Measurements from ENCODE around the gene WASHC2A.
"Not testable (repeated sequence)": the region's sequence is repeated elsewhere in the genome, so short reads cannot be mapped to it uniquely, and the experiment has no call there.

Gene WASHC2A

DNA sequence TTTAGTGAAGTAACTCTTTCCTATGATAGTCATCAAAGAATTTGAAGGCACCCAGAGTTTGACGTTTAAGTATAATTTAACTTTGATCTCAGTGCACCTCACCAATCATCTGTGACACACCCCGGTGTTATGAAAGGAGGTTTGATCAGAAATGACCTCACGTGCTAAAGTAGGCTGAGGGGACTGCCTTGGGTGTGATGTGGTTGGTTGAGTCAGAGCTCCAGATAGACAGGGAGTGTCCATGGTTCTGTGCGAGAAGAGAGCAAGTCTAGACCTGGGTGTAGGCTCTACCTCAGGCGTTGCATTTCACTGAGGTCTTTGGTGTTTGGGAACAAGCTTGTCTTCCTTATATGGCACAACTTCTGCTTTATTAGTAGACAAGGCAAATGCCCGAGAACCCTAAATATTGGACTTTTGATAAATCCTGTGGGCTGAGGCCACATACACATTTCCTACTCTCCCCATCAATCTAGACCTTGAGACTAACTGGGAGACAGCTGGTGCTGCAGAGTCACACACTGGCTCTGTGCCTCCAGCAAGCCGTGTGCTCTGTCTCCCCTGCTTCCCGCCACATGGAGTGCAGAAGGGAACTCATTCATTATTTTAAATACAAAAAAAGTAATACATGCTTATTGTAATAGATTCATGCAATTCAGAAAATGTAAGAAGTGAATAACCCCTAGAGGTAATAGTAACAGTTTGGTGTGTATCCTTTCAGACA lies 63.7 kb downstream of the WASHC2A start:
- H3K4ac ChIP-seq (ENCODE audit: low read length): not testable (repeated sequence)

DNA sequence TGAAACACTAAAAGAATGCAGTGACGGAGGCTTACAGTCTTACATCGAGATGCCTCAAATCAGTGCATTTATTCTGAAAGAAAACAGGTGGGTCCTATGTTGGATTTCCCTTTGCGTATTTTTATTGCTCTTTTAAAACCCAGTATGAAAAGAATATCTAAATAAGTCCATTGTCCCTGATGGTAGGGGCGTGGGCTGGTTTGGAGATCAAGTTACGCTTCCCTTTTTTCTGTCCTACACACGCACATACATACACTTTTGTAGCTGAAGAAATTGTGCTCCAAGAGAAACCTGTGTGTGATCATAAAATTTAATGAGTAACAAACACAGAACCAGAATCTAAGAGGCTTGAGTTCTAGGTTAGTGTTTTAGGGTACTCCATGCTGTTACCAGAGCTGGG lies 64.6 kb downstream of the WASHC2A start:
- not testable (repeated sequence) for H2BK120ac ChIP-seq (ENCODE audit: low read depth, low read length); H3K4ac ChIP-seq (ENCODE audit: low read length); H3K18ac ChIP-seq (ENCODE audit: low read length); H2BK15ac ChIP-seq (ENCODE audit: low read length); H3K9ac ChIP-seq (ENCODE audit: low read depth, low read length, poor library complexity); H3K27me3 ChIP-seq (ENCODE audit: control insufficient read depth in 3 of 3, insufficient read depth in 3 of 3, low read depth in 1 of 3, low read length in 3 of 3); H3K23ac ChIP-seq (ENCODE audit: low read depth, low read length, poor library complexity); H4K91ac ChIP-seq (ENCODE audit: low read depth, low read length, poor library complexity); DNase-seq (ENCODE audit: low spot score); H3K9me3 ChIP-seq (replicated peaks in 1 of 2; ENCODE audit: control insufficient read depth in 2 of 2, insufficient read depth in 1 of 2, low read depth in 1 of 2, low read length in 2 of 2); H3K4me1 ChIP-seq (ENCODE audit: control insufficient read depth in 2 of 2, insufficient read depth in 1 of 2, low read depth in 1 of 2, low read length in 2 of 2); H3K14ac ChIP-seq (ENCODE audit: low read length); H2AK5ac ChIP-seq (ENCODE audit: low read depth, low read length); H3K27ac ChIP-seq (replicated peaks; ENCODE audit: low read length); H4K8ac ChIP-seq (ENCODE audit: low read depth, low read length); H2BK12ac ChIP-seq (ENCODE audit: low read length); H3K79me1 ChIP-seq (ENCODE audit: low read depth, low read length); H3K4me2 ChIP-seq (ENCODE audit: insufficient read depth, low read length, poor library complexity, severe bottlenecking); H2AFZ ChIP-seq (ENCODE audit: low read length); H3K4me3 ChIP-seq (ENCODE audit: low read length in 2 of 2); H2BK5ac ChIP-seq (ENCODE audit: low read length)
- no CpG with 5 or more reads among the region's 6 CpGs for WGBS, 2 donors (ENCODE audit: extremely low coverage in 2 of 2, insufficient read length in 2 of 2, insufficient replicate concordance in 1 of 2)
- H3K36me3 ChIP-seq (replicated peaks in 1 of 2; ENCODE audit: control insufficient read depth in 2 of 2, insufficient read depth in 2 of 2, low read length in 2 of 2): peaks cover 0 to 15% of the 10 kb centered on the region in 2 donors

More for the DNA sequence above, 63.7 kb downstream of the WASHC2A start:
- not testable (repeated sequence) for H4K8ac ChIP-seq (ENCODE audit: low read depth, low read length); H3K18ac ChIP-seq (ENCODE audit: low read length); H2BK120ac ChIP-seq (ENCODE audit: low read depth, low read length); H3K4me2 ChIP-seq (ENCODE audit: insufficient read depth, low read length, poor library complexity, severe bottlenecking); H2BK15ac ChIP-seq (ENCODE audit: low read length); H3K23ac ChIP-seq (ENCODE audit: low read depth, low read length, poor library complexity); H3K4me1 ChIP-seq (ENCODE audit: control insufficient read depth in 2 of 2, insufficient read depth in 1 of 2, low read depth in 1 of 2, low read length in 2 of 2); H3K27ac ChIP-seq (replicated peaks; ENCODE audit: low read length); H2AK5ac ChIP-seq (ENCODE audit: low read depth, low read length); H2BK5ac ChIP-seq (ENCODE audit: low read length); H3K9me3 ChIP-seq (replicated peaks in 1 of 2; ENCODE audit: control insufficient read depth in 2 of 2, insufficient read depth in 1 of 2, low read depth in 1 of 2, low read length in 2 of 2); H3K27me3 ChIP-seq (ENCODE audit: control insufficient read depth in 3 of 3, insufficient read depth in 3 of 3, low read depth in 1 of 3, low read length in 3 of 3); H3K14ac ChIP-seq (ENCODE audit: low read length); H3K79me1 ChIP-seq (ENCODE audit: low read depth, low read length); H2AFZ ChIP-seq (ENCODE audit: low read length); H3K9ac ChIP-seq (ENCODE audit: low read depth, low read length, poor library complexity); DNase-seq (ENCODE audit: low spot score); H3K4me3 ChIP-seq (ENCODE audit: low read length in 2 of 2); H2BK12ac ChIP-seq (ENCODE audit: low read length); H4K91ac ChIP-seq (ENCODE audit: low read depth, low read length, poor library complexity)
- no CpG with 5 or more reads among the region's 8 CpGs for WGBS, 2 donors (ENCODE audit: extremely low coverage in 2 of 2, insufficient read length in 2 of 2, insufficient replicate concordance in 1 of 2)
- H3K36me3 ChIP-seq (replicated peaks in 1 of 2; ENCODE audit: control insufficient read depth in 2 of 2, insufficient read depth in 2 of 2, low read length in 2 of 2): peaks cover 0 to 15% of the 10 kb centered on the region in 2 donors

DNA sequence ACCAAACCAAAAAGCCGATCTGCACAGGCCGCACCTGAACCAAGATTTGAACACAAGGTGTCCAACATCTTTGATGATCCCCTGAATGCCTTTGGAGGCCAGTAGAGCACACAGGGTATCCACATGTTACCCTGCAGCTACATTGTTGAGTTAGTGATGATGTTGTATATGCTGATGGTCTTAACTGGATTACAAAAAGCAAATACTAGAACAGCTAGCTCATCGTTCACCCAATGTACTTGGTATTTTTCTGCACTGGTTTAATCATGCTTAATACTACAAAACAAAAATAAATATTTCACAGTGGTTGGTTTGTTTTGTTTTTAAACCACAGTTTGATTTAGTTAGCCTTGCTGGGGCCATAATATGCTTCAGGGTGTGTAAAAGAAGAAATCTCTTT lies 65.1 kb downstream of the WASHC2A start:
- not testable (repeated sequence) for H3K14ac ChIP-seq (ENCODE audit: low read length); H3K4ac ChIP-seq (ENCODE audit: low read length); H3K18ac ChIP-seq (ENCODE audit: low read length); H3K9ac ChIP-seq (ENCODE audit: low read depth, low read length, poor library complexity); H3K4me3 ChIP-seq (ENCODE audit: low read length in 2 of 2); H3K27me3 ChIP-seq (ENCODE audit: control insufficient read depth in 3 of 3, insufficient read depth in 3 of 3, low read depth in 1 of 3, low read length in 3 of 3); H2BK5ac ChIP-seq (ENCODE audit: low read length); H4K8ac ChIP-seq (ENCODE audit: low read depth, low read length); H3K79me1 ChIP-seq (ENCODE audit: low read depth, low read length); H3K23ac ChIP-seq (ENCODE audit: low read depth, low read length, poor library complexity); H3K4me1 ChIP-seq (ENCODE audit: control insufficient read depth in 2 of 2, insufficient read depth in 1 of 2, low read depth in 1 of 2, low read length in 2 of 2); H4K91ac ChIP-seq (ENCODE audit: low read depth, low read length, poor library complexity); H2BK15ac ChIP-seq (ENCODE audit: low read length); H3K4me2 ChIP-seq (ENCODE audit: insufficient read depth, low read length, poor library complexity, severe bottlenecking); H2AFZ ChIP-seq (ENCODE audit: low read length); H2AK5ac ChIP-seq (ENCODE audit: low read depth, low read length); H3K9me3 ChIP-seq (replicated peaks in 1 of 2; ENCODE audit: control insufficient read depth in 2 of 2, insufficient read depth in 1 of 2, low read depth in 1 of 2, low read length in 2 of 2); DNase-seq (ENCODE audit: low spot score); H3K27ac ChIP-seq (replicated peaks; ENCODE audit: low read length); H2BK120ac ChIP-seq (ENCODE audit: low read depth, low read length); H2BK12ac ChIP-seq (ENCODE audit: low read length)
- peaks cover 0 to 15% of the 10 kb centered on the region in 2 donors for H3K36me3 ChIP-seq (replicated peaks in 1 of 2; ENCODE audit: control insufficient read depth in 2 of 2, insufficient read depth in 2 of 2, low read length in 2 of 2)
- WGBS, 2 donors (ENCODE audit: extremely low coverage in 2 of 2, insufficient read length in 2 of 2, insufficient replicate concordance in 1 of 2): no CpG with 5 or more reads among the region's 3 CpGs

DNA sequence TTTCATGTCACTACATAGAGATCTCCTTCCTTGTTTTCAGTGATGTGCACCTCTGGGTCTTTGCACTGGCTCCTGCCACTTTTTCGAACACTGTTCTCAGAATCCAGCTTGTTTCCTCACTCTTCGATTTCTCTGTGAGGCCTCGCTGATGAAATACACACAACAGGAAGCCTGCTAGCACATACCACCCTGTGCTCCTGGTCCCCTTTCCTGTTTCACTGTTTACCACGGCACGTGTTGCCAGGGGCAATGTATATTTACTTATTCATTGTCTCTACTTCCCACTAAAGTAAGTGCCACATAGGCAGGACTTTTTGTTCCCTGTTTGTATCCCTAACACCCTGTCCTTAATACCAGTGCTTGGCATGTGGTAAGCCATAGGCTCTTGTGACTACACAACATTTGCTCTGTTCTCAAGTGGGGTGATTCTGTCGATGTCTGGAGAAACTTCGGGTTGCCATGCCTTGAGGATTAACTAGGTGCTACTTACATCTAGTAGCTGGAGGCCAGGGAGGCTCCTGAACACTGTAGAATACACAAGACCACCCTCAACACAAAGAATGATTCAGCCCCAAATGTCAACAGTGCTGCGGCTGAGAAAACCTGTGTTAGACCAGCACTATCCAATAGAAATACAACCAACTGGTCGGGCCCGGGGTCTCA lies 75.9 kb downstream of the WASHC2A start:
- H3K27ac ChIP-seq (replicated peaks; ENCODE audit: low read length); H3K4me1 ChIP-seq (ENCODE audit: control insufficient read depth in 2 of 2, insufficient read depth in 1 of 2, low read depth in 1 of 2, low read length in 2 of 2); H3K4ac ChIP-seq (ENCODE audit: low read length); H2BK5ac ChIP-seq (ENCODE audit: low read length); H3K9me3 ChIP-seq (replicated peaks in 1 of 2; ENCODE audit: control insufficient read depth in 2 of 2, insufficient read depth in 1 of 2, low read depth in 1 of 2, low read length in 2 of 2); H3K9ac ChIP-seq (ENCODE audit: low read depth, low read length, poor library complexity); H4K8ac ChIP-seq (ENCODE audit: low read depth, low read length); H3K36me3 ChIP-seq (replicated peaks in 1 of 2; ENCODE audit: control insufficient read depth in 2 of 2, insufficient read depth in 2 of 2, low read length in 2 of 2); H3K14ac ChIP-seq (ENCODE audit: low read length); H4K91ac ChIP-seq (ENCODE audit: low read depth, low read length, poor library complexity); H3K18ac ChIP-seq (ENCODE audit: low read length); H3K27me3 ChIP-seq (ENCODE audit: control insufficient read depth in 3 of 3, insufficient read depth in 3 of 3, low read depth in 1 of 3, low read length in 3 of 3); H2AK5ac ChIP-seq (ENCODE audit: low read depth, low read length); DNase-seq (ENCODE audit: low spot score); H2BK12ac ChIP-seq (ENCODE audit: low read length); H2BK120ac ChIP-seq (ENCODE audit: low read depth, low read length); H3K79me1 ChIP-seq (ENCODE audit: low read depth, low read length); H3K4me2 ChIP-seq (ENCODE audit: insufficient read depth, low read length, poor library complexity, severe bottlenecking); H3K23ac ChIP-seq (ENCODE audit: low read depth, low read length, poor library complexity); H3K4me3 ChIP-seq (ENCODE audit: low read length in 2 of 2); H2BK15ac ChIP-seq (ENCODE audit: low read length); H2AFZ ChIP-seq (ENCODE audit: low read length): not testable (repeated sequence)
- WGBS, 2 donors (ENCODE audit: extremely low coverage in 2 of 2, insufficient read length in 2 of 2, insufficient replicate concordance in 1 of 2): no CpG with 5 or more reads among the region's 10 CpGs

All from neuronal stem cell (in vitro differentiated cells).